ENCODE results near the gene PTPN9.
A peak's percentile ranks its signal among the peaks of the same experiment; 100 is the strongest.
"Not testable (repeated sequence)": the region's sequence is repeated elsewhere in the genome, so short reads cannot be mapped to it uniquely, and the experiment has no call there.

The PTPN9 gene

GRCh38 chr15:75451674-75452363, 127.3 kb downstream of the PTPN9 start, which contains the start of gene SIN3A:
TSS of gene SIN3A (minus strand) at chr15:75451690. CDS start at chr15:75430375, 21,315 bp downstream.
- DNase-seq: peak; percentile 100

GRCh38 chr15:75451202-75451673, 127.9 kb downstream of the PTPN9 start:
- DNase-seq: no peak

GRCh38 chr15:75450307-75451201, 128.6 kb downstream of the PTPN9 start:
- DNase-seq: peak; percentile 95

GRCh38 chr15:75449585-75450306, 129.4 kb downstream of the PTPN9 start:
- DNase-seq: no peak

GRCh38 chr15:75448171-75448570, 130.9 kb downstream of the PTPN9 start:
- DNase-seq: not testable (repeated sequence)

GRCh38 chr15:75446151-75446550, 133.0 kb downstream of the PTPN9 start:
- no peak for DNase-seq

GRCh38 chr15:75445324-75445723, 133.8 kb downstream of the PTPN9 start:
- DNase-seq: not testable (repeated sequence)

GRCh38 chr15:75443972-75444453, 135.1 kb downstream of the PTPN9 start:
- not testable (repeated sequence) for DNase-seq

- DNase-seq: no peak
These were observed 141.4 kb downstream of the PTPN9 start for GRCh38 chr15:75437721-75438120.

- no peak for DNase-seq
These were observed 142.2 kb downstream of the PTPN9 start for GRCh38 chr15:75436881-75437280.

GRCh38 chr15:75431682-75432081, 147.4 kb downstream of the PTPN9 start:
- no peak for DNase-seq

GRCh38 chr15:75431270-75431669, 147.8 kb downstream of the PTPN9 start:
- DNase-seq: no peak

- no peak for DNase-seq
These were observed 148.9 kb downstream of the PTPN9 start for GRCh38 chr15:75430259-75430658.

GRCh38 chr15:75428152-75428551, 151.0 kb downstream of the PTPN9 start:
- no peak for DNase-seq

GRCh38 chr15:75425966-75426500, 153.1 kb downstream of the PTPN9 start:
- no peak for DNase-seq

- no peak for DNase-seq
These were observed 156.6 kb downstream of the PTPN9 start for GRCh38 chr15:75422554-75422953.

- no peak for DNase-seq
These were observed 158.4 kb downstream of the PTPN9 start for GRCh38 chr15:75420698-75421097.

- DNase-seq: no peak
These were observed 162.5 kb downstream of the PTPN9 start for GRCh38 chr15:75416584-75416983.
